Activated naive CD4-positive, alpha-beta T cell treated with anti-CD3 and anti-CD28 coated beads, Interleukin-2, amount 10 ng/mL, durations not matched to agents 7 days and 5 days (primary cell): ENCODE measurements around the gene PRKN.

ENCODE experiments used
- CTCF ChIA-PET: fragments of 350-600 bp; sonication (Branson Sonifier 250); formaldehyde crosslinking; loops from one replicate; lab custom pipeline; 2021; ENCODE audit warnings: antibody characterized with exemption; lab: Charles Lee
- DNase-seq: peaks from one replicate; pipeline ENCODE4 v3.0.0-alpha.2; 2020
- H3K27ac Mint-ChIP-seq: one replicate; pipeline ENCODE4 v1.8.0; 2021; ENCODE audit warnings: mild to moderate bottlenecking, moderate library complexity, mixed read lengths
- H3K27me3 Mint-ChIP-seq: one replicate; pipeline ENCODE4 v1.8.0; 2021; ENCODE audit warnings: mild to moderate bottlenecking, mixed read lengths
- H3K36me3 Mint-ChIP-seq: one replicate; pipeline ENCODE4 v1.8.0; 2021; ENCODE audit warnings: mixed read lengths
- H3K4me1 Mint-ChIP-seq: one replicate; pipeline ENCODE4 v1.8.0; 2021; ENCODE audit warnings: mixed read lengths
- H3K4me3 Mint-ChIP-seq: one replicate; pipeline ENCODE4 v1.8.0; 2021; ENCODE audit warnings: mild to moderate bottlenecking, moderate library complexity, mixed read lengths
- H3K9me3 Mint-ChIP-seq: one replicate; pipeline ENCODE4 v1.8.0; 2021; ENCODE audit warnings: mixed read lengths

The PRKN gene

GRCh38 chr6:161479376-161479775, 1248.2 kb downstream of the PRKN start:
- H3K4me1 Mint-ChIP-seq: no peaks in the 10 kb centered on the region
- H3K27ac Mint-ChIP-seq: no peak overlapping the region
- H3K27me3 Mint-ChIP-seq: no peaks in the 10 kb centered on the region
- H3K9me3 Mint-ChIP-seq: no peaks in the 10 kb centered on the region
- CTCF ChIA-PET: no interaction called here
- DNase-seq: no peak
- H3K36me3 Mint-ChIP-seq: no peaks in the 10 kb centered on the region
- no peak overlapping the region for H3K4me3 Mint-ChIP-seq

- H3K27ac Mint-ChIP-seq: no peak overlapping the region
- H3K4me1 Mint-ChIP-seq: no peaks in the 10 kb centered on the region
- no peak overlapping the region for H3K4me3 Mint-ChIP-seq
These were observed 1249.6 kb downstream of the PRKN start for GRCh38 chr6:161477876-161478425.

GRCh38 chr6:161476711-161477110, 1250.9 kb downstream of the PRKN start:
- no peak for DNase-seq
- Mint-ChIP-seq H3K9me3 (no peaks in the 10 kb centered on the region), H3K27ac (no peak overlapping the region), H3K27me3 (no peaks in the 10 kb centered on the region), H3K36me3 (no peaks in the 10 kb centered on the region), H3K4me3 (no peak overlapping the region), H3K4me1 (no peaks in the 10 kb centered on the region)
- CTCF ChIA-PET: no interaction called here

More at GRCh38 chr6:161477876-161478425, 1249.6 kb downstream of the PRKN start:
- no peak for DNase-seq
- H3K9me3 Mint-ChIP-seq: no peaks in the 10 kb centered on the region
- no peaks in the 10 kb centered on the region for H3K36me3 Mint-ChIP-seq
- no peaks in the 10 kb centered on the region for H3K27me3 Mint-ChIP-seq
- CTCF ChIA-PET: no interaction called here

GRCh38 chr6:161465403-161465802, 1262.2 kb downstream of the PRKN start:
- DNase-seq: no peak
- no peaks in the 10 kb centered on the region for H3K27me3 Mint-ChIP-seq
- H3K27ac Mint-ChIP-seq: no peak overlapping the region
- no peaks in the 10 kb centered on the region for H3K36me3 Mint-ChIP-seq
- CTCF ChIA-PET: no interaction called here
- H3K9me3 Mint-ChIP-seq: no peaks in the 10 kb centered on the region
- H3K4me1 Mint-ChIP-seq: no peaks in the 10 kb centered on the region
- no peak overlapping the region for H3K4me3 Mint-ChIP-seq

GRCh38 chr6:161463071-161463470, 1264.5 kb downstream of the PRKN start:
- no peak overlapping the region for H3K27ac Mint-ChIP-seq
- no peaks in the 10 kb centered on the region for H3K36me3 Mint-ChIP-seq
- H3K27me3 Mint-ChIP-seq: no peaks in the 10 kb centered on the region
- peaks cover 15% of the 10 kb centered on the region for H3K4me1 Mint-ChIP-seq
- no peak overlapping the region for H3K4me3 Mint-ChIP-seq
- DNase-seq: no peak
- H3K9me3 Mint-ChIP-seq: no peaks in the 10 kb centered on the region
- CTCF ChIA-PET: interaction anchor here (2.5 kb wide), 1 partner anchor 45 kb away, joined by 7 read pairs; no protein-coding TSS in a partner anchor

- Mint-ChIP-seq H3K27ac (no peak overlapping the region), H3K9me3 (no peaks in the 10 kb centered on the region), H3K36me3 (no peaks in the 10 kb centered on the region), H3K4me1 (peaks cover 19% of the 10 kb centered on the region), H3K4me3 (no peak overlapping the region), H3K27me3 (no peaks in the 10 kb centered on the region)
- no peak for DNase-seq
- CTCF ChIA-PET: interaction anchor here (2.5 kb wide), 1 partner anchor 44 kb away, joined by 7 read pairs; no protein-coding TSS in a partner anchor
These were observed 1265.4 kb downstream of the PRKN start for GRCh38 chr6:161462148-161462547.

- H3K9me3 Mint-ChIP-seq: peaks cover 2% of the 10 kb centered on the region
- H3K27me3 Mint-ChIP-seq: no peaks in the 10 kb centered on the region
- no peak for DNase-seq
- no peak overlapping the region for H3K4me3 Mint-ChIP-seq
- CTCF ChIA-PET: interaction anchor here (0.7 to 1.7 kb wide), 2 partner anchors 15 to 63 kb away, joined by 3 read pairs; no protein-coding TSS in a partner anchor
- H3K27ac Mint-ChIP-seq: no peak overlapping the region
- H3K4me1 Mint-ChIP-seq: peaks cover 19% of the 10 kb centered on the region
- H3K36me3 Mint-ChIP-seq: no peaks in the 10 kb centered on the region
These were observed 1268.5 kb downstream of the PRKN start for GRCh38 chr6:161459008-161459615.

- H3K4me3 Mint-ChIP-seq: no peak overlapping the region
- no peaks in the 10 kb centered on the region for H3K27me3 Mint-ChIP-seq
- no peak overlapping the region for H3K27ac Mint-ChIP-seq
- peaks cover 19% of the 10 kb centered on the region for H3K4me1 Mint-ChIP-seq
- no peak for DNase-seq
- CTCF ChIA-PET: interaction anchor here (0.7 to 1.7 kb wide), 2 partner anchors 14 to 63 kb away, joined by 3 read pairs; no protein-coding TSS in a partner anchor
- H3K36me3 Mint-ChIP-seq: no peaks in the 10 kb centered on the region
- H3K9me3 Mint-ChIP-seq: peaks cover 2% of the 10 kb centered on the region
These were observed 1269.2 kb downstream of the PRKN start for GRCh38 chr6:161458201-161458951.

GRCh38 chr6:161455848-161456247, 1271.7 kb downstream of the PRKN start:
- no peak overlapping the region for H3K27ac Mint-ChIP-seq
- no peaks in the 10 kb centered on the region for H3K27me3 Mint-ChIP-seq
- H3K4me3 Mint-ChIP-seq: no peak overlapping the region
- H3K36me3 Mint-ChIP-seq: no peaks in the 10 kb centered on the region
- no peak for DNase-seq
- CTCF ChIA-PET: interaction anchor here (1.0 kb wide), 1 partner anchor 526 kb away, joined by 3 read pairs; no protein-coding TSS in a partner anchor
- H3K9me3 Mint-ChIP-seq: peaks cover 2% of the 10 kb centered on the region
- H3K4me1 Mint-ChIP-seq: peaks cover 19% of the 10 kb centered on the region

GRCh38 chr6:161453558-161453957, 1274.0 kb downstream of the PRKN start:
- CTCF ChIA-PET: no interaction called here

GRCh38 chr6:161452241-161452640, 1275.3 kb downstream of the PRKN start:
- H3K27me3 Mint-ChIP-seq: no peaks in the 10 kb centered on the region
- no peak for DNase-seq
- H3K9me3 Mint-ChIP-seq: peaks cover 2% of the 10 kb centered on the region
- peaks cover under 1% of the 10 kb centered on the region for H3K4me1 Mint-ChIP-seq
- H3K4me3 Mint-ChIP-seq: no peak overlapping the region
- no peak overlapping the region for H3K27ac Mint-ChIP-seq
- CTCF ChIA-PET: no interaction called here
- no peaks in the 10 kb centered on the region for H3K36me3 Mint-ChIP-seq

More at GRCh38 chr6:161453558-161453957, 1274.0 kb downstream of the PRKN start:
- Mint-ChIP-seq H3K4me3 (no peak overlapping the region), H3K9me3 (peaks cover 2% of the 10 kb centered on the region), H3K27ac (no peak overlapping the region), H3K36me3 (no peaks in the 10 kb centered on the region), H3K27me3 (no peaks in the 10 kb centered on the region), H3K4me1 (peaks cover 7% of the 10 kb centered on the region)
- DNase-seq: no peak

GRCh38 chr6:161449521-161449920, 1278.0 kb downstream of the PRKN start:
- peaks cover under 1% of the 10 kb centered on the region for H3K4me1 Mint-ChIP-seq
- no peak overlapping the region for H3K27ac Mint-ChIP-seq
- H3K27me3 Mint-ChIP-seq: peaks cover 14% of the 10 kb centered on the region
- no peak for DNase-seq
- CTCF ChIA-PET: no interaction called here
- no peaks in the 10 kb centered on the region for H3K36me3 Mint-ChIP-seq
- H3K9me3 Mint-ChIP-seq: no peaks in the 10 kb centered on the region
- H3K4me3 Mint-ChIP-seq: no peak overlapping the region

GRCh38 chr6:161446949-161447348, 1280.6 kb downstream of the PRKN start:
- no peak overlapping the region for H3K27ac Mint-ChIP-seq
- H3K4me1 Mint-ChIP-seq: peaks cover 3% of the 10 kb centered on the region
- CTCF ChIA-PET: interaction anchor here (1.2 to 1.3 kb wide), 2 partner anchors 28 to 31 kb away, joined by 3 to 4 read pairs; no protein-coding TSS in a partner anchor
- no peak overlapping the region for H3K4me3 Mint-ChIP-seq
- peaks cover 14% of the 10 kb centered on the region for H3K27me3 Mint-ChIP-seq
- H3K36me3 Mint-ChIP-seq: no peaks in the 10 kb centered on the region
- no peaks in the 10 kb centered on the region for H3K9me3 Mint-ChIP-seq
- DNase-seq: no peak

- no peaks in the 10 kb centered on the region for H3K36me3 Mint-ChIP-seq
- DNase-seq: no peak
These were observed 1281.2 kb downstream of the PRKN start for GRCh38 chr6:161446296-161446925.

More at GRCh38 chr6:161446296-161446925, 1281.2 kb downstream of the PRKN start:
- peaks cover 14% of the 10 kb centered on the region for H3K27me3 Mint-ChIP-seq
- no peak overlapping the region for H3K27ac Mint-ChIP-seq
- H3K4me3 Mint-ChIP-seq: no peak overlapping the region
- CTCF ChIA-PET: interaction anchor here (1.2 to 1.3 kb wide), 2 partner anchors 28 to 30 kb away, joined by 3 to 4 read pairs; no protein-coding TSS in a partner anchor
- peaks cover 3% of the 10 kb centered on the region for H3K4me1 Mint-ChIP-seq
- no peaks in the 10 kb centered on the region for H3K9me3 Mint-ChIP-seq
